HG03457 (cell line): ENCODE measurements around the gene HMGA1.
"Not testable (repeated sequence)": the region's sequence is repeated elsewhere in the genome, so short reads cannot be mapped to it uniquely, and the experiment has no call there.

Source experiments
- ATAC-seq: cut with Tn5 transposase; IDR thresholded peaks from one replicate; pipeline ENCODE4 v1.9.1; 2021; ENCODE audit warnings: moderate number of reproducible peaks; ENCODE audit not compliant: unreplicated experiment

Gene HMGA1

DNA sequence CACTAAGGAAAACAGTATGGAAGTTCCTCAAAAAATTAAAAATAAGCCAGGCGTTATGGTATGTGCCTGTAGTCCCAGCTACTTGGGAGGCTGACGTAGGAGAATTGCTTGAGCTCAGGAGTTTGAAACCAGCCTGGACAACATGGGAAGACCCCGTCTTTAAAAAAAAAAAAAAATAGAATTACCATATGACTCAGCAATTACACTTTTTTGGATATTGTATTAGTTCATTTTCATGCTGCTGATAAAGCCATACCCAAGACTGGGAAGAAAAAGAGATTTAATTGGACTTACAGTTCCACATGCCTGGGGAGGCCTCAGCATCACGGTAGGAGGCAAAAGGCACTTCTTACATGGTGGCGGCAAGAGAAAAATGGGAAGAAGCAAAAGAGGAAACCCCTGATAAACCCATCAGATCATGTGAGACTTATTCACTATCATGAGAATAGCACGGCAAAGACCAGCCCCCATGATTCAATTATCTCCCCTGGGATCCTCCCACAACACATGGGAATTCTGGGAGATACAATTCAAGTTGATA lies 22.9 kb downstream of the HMGA1 start:
- ATAC-seq: no peak

DNA sequence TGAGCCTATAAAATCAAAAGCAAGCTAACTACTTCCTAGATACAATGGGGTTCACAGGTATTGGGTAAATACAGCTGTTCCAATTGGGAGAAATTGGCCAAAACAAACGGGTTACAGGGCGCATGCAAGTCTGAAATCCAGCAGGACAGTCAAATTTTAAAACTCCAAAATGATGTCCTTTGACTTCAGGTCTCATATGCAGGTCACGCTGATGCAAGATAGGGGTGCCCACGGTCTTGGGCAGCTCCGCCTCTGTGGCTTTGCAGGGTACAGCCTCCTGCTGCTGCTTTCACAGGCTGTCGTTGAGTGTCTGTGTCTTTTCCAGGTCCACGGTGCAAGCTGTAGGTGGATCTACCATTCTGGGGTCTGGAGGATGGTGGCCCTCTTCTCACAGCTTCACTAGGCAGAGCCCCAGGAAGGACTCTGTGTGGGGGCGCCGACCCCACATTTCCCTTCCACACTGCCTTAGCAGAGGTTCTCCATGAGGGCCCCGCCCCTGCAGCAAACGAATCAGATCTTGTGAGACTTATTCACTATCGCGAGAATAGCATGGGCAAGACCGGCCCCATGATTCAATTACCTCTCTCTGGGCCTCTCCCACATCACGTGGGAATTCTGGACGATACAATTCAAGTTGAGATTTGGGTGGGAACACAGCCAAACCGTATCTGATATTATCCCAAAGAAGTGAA lies 24.0 kb downstream of the HMGA1 start:
- ATAC-seq: no peak

DNA sequence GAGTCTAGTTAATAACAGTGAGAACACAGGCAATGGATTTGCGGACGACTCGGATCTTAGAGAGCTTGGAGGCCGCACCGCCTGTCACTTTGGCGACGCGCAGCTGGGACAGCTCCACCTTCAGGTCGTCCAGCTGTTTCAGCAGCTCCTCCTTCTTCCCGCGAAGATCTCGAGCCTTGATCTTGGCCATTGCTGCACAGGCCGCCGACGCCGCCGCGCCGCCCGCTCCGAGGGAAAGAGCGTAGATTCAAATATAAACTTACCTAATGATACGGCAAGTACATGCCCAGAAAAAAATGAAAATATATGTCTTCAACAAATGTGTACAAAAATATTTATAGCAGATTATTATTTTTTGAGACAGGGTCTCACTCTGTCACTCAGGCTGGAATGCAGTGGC lies 26.8 kb downstream of the HMGA1 start:
- not testable (repeated sequence) for ATAC-seq

DNA sequence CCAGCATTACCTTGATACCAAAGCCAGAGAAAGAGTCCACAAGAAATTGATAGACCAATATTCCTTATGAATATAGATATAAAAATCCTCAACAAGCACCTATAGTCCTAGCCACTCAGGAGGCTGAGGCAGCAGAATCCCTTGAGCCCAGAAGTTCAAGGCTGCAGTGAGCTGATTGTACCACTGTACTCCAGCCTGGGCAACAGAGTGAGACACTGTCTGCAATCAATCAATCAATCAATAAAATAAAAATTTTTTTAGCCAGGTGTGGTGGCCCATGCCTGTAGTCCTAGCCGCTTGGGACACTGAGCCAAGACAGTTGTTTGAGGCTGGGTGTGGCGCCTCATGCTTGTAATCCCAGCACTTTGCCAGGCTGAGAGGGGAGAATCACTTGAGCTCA lies 31.1 kb downstream of the HMGA1 start:
- no peak for ATAC-seq

DNA sequence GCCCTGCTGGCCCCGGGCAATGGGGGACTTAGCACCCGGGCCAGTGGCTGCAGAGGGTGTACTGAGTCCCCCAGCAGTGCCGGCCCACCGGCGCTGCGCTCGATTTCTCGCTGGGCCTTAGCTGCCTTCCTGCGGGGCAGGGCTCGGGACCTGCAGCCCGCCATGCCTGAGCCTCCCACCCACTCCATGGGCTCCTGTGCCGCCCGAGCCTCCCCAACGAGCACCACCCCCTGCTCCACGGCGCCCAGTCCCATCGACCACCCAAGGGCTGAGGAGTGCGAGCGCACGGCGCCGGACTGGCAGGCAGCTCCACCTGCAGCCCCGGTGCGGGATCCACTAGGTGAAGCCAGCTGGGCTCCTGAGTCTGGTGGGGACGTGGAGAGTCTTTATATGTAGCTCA lies 32.5 kb downstream of the HMGA1 start:
- ATAC-seq: not testable (repeated sequence)

DNA sequence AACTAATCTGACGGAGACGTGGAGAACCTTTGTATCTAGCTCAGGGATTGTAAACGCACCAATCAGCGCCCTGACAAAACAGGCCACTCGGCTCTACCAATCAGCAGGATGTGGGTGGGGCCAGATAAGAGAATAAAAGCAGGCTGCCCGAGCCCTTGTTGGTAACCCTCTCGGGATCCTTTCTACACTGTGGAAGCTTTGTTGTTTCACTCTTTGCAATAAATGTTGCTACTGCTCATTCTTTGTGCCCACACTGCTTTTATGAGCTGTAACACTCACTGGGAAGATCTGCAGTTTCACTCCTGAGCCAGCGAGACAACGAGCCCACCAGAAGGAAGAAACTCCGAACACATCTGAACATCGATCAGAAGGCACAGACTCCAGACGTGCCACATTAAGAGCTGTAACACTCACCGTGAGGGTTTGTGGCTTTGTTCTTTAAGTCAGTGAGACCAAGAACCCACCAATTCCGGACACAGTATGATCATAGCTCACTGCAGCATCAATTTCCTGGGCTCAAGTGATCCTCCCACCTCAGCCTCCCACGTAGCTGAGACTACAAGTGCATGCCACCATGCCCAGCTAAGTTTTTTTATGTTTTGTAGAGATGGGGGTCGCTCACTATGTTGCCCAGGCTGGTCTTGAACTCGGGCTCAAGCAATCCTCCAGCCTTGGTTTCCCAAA lies 33.1 kb downstream of the HMGA1 start:
- ATAC-seq: not testable (repeated sequence)

DNA sequence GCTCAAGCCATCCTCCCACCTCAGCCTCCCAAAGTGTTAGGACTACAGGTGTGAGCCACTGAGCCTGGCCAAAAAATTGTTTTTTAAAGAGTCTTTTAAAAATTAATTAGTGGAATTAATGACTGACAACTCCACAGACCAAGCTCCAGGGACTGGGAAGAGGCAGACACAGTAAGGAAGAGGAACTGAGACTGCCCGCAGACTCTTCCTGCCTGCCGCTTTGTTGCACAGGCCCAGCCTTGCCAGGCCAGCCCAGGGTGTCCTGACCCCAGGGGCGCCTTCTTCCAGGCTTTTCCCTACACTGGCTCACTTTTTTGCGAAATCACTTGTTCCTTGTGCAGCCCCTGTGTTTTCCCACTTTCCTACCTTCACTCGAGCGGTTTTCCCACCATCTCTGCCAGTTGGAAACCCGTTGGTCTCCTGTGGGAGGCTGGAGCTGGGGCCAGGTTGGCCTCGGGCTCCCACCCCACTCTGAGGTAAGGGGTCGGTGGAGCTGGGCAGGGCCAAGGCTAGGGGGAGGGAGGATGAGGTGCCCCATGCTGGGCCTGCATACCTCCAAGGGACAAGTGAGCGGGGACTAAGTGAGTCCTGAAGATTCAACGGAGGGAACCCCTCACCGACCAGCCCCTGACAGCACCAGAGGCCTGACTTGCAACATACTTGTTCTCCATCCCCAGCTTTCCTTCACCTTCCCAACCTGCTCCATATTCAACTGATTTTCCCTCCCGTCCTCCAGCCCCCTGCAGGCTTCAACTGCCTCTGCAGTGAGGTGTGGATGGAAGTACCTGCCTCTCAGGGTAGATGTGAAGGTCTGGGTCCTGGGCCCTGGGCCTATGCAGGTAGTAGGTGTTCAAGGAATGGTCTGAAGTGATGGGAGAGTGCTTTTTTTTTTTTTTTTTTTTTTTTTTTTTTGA lies 35.6 kb downstream of the HMGA1 start:
- ATAC-seq: no peak

DNA sequence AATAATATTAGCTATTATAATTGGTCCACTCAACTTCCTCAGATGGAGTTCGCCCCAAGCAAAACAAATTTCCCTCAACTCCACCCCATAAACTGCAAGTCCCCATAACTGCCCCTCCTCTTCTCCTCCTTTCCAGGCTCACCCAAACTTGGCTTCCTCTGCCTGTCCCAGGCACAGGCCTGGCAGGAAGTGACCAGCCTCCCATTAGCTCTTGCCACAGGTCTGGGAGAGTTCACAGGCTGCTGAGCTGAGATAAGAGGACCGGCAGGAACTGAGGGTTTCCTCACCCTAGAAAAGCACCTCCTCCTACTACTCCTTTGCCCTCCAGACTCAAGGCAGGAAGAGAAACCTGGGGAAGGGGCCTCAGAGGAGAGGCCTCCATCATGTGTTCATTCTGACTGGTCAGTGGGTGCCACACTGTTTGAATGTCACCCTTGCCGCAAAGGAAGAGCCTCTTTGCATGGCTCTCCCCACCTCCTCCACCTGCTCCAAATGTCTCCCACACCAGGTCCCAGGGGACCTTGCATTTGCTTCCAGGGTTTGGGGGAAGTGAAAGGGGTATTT lies 36.7 kb downstream of the HMGA1 start:
- ATAC-seq: no peak

DNA sequence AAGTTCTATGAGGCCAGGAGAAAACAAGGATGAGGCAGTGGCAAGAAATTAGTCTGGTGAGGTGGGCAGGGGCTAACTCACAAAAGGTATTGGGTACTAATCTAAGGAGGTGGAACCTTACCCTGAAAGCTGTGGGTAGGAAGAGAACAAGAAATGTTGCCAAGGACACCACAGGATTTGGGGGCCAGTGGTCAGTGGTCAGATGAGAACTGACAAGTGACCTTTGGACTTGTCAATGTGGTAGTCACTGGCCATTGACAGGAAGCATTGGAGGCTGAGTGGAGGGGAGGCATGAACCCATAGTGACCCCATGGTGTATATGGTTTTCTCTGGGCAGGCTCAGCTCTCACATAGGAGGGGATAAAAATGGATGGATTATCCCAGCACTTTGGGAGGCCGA lies 37.5 kb downstream of the HMGA1 start:
- no peak for ATAC-seq

DNA sequence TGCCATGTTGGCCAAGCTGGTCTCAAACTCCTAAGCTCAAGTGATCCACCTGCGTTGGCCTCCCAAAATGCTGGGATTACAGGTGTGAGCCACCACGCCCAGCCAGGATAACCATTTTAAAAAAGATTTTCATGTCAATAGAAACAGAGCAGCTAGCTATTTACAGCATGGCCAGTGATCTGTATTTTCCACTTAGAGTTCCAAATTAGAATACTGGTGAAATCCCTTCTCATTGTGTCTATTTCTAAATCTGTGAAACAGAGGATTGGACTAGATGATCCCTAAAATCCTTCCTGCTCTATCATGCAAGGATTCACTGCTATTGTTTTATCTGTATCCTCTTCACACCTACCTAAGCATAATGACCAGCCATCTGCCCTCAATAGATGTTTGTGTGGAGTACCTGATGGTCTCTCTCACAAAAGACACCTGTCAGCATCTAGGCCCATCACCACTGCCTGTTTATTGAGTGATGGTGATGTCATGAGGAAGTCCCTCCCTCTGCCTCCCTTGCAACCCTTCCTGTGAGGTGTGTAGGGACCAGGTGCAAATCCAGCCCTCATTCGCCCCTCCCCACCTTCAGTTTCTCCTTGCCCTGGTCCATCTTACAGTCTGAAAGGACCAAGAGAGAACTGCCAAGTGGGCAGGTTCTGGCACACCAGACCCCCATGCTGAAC lies 38.6 kb downstream of the HMGA1 start:
- no peak for ATAC-seq

DNA sequence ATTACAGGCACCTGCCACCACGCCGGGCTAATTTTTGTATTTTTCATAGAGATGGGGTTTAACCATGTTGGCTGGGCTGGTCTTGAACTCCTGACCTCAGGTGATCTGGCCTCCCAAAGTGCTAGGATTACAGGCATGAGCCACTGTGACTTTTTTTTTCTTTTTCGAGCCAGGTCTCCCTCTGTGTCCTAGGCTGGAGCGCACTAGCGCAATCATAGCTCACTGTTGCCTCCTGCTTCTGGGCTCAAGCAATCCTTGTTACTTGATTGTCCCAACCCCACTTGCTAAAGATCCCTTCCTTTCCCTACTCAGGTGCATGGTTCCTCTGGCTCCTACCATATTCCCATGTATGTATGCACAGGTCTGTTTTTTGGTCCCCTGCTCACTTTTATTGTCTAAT lies 39.5 kb downstream of the HMGA1 start:
- ATAC-seq: no peak

DNA sequence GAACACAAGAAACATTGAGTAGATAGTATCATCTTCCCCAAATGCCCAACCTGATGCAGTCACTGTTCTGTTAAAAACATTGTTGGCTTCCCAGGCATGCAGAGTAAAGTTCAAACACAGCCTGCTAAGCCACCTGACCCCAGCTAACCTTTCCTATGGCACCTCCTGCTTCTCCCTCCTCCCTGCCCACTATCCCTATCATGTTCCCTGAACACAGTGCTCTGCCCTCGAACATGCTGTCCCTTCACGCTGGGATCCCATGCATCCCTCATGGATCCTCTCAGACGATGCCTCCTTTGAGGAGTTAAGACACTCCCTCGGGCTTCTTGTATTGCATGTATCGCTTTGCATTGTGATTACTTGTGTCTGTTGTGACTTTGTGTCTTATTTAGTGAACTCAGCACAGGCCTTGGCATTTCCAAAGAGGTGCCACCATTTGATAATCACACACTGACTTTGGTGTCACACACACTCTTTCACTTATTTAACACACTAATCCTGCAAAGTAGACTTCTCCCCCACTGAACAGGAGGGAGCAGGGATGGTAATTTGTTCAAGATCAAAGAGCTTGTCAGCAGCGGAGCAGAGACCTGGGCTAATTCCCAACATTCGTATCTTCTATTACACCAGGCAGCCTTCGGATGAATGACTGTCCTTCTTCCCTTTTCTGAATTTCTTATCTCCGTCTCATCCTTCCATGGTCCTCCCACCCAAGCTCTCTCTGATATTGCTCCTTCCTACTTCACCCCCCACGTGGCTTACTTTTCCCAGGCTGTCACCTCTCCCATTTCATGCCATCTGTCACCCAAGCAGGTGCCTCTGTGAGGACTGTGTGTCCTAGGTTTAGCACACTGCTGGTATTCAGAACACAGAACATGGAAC lies 40.4 kb downstream of the HMGA1 start:
- ATAC-seq: no peak

DNA sequence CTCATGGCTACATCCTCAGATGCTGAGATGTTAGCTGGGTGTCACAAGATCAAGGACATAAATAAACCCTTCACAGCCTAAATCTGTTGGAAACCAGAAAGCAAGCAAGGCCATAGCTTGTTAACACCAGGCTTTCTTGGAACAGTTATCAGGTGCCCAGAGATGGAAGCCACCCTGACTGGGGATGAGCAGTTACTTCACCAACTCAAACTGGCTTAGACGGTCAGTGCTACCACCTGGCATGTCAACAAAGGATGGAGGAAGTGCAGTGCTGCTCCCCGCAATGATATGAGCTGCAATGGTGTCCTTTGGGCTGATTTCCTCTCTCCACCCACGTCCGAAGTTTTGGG lies 41.1 kb downstream of the HMGA1 start:
- no peak for ATAC-seq

DNA sequence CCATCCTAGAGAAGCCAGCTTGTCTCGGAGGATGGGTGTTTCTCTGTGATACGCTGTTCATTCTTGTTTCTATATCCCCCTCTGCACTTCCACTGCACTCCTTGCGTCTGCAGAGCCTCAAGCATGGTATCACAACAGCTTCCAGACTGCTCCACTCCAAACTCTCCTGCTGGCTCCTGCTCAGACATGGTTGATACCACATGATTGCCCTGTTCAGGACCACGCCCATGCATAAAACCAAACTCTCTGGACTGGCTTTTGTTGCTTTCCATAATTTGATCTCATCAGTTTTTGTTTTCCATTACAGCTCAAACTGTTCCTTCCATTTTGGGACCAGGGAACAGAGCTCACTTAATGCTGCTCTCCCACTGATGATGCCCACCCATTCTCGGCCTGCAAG lies 42.2 kb downstream of the HMGA1 start:
- ATAC-seq: no peak

DNA sequence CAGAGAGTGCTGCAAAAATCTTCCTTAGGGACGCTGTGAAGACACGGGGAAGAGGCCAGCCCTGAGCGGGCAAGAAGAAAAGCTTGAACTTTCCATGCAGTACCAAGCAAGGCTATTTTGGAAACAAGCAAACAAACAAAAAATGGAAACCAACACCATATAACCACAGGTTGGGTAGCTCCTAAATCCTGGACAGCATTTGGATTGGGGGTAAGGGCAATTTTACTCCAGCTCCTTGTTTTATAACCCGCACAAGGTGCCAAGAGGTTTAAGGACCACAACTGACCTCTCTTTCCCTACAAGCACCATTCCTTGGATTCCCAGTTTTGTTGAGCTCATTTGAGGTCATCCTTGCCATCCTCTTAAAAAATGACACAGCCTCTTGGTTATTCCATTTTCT lies 43.5 kb downstream of the HMGA1 start:
- ATAC-seq: no peak

DNA sequence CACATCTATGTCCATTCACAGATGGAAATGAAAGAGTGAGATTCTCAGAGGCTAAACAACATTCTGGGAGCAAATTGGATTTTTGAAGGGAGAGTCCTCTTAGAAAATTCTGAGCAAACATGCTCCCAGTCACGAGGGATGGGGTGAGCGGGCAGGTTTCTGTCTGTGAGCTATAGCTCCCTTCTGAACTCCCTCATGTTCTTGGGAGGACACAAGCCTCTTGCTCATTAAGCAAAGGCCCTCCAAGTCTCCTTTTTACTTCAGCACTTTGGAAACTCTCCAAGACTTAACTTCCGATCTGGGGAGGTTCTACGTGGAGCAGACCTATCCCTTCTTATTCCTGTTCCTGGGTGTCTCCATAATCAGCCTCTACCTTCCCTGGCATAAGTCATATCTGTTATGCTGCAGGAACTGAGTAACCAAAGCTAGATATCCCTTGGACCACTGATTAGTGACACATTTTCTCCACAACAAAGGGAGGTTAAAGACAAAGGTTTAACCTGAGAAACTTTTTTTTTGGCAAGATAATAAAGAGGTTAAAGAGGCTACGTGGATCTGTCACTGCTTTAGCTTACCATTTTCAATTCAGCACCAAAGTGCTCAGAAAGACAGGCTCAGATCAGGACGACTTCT lies 45.1 kb downstream of the HMGA1 start:
- no peak for ATAC-seq

DNA sequence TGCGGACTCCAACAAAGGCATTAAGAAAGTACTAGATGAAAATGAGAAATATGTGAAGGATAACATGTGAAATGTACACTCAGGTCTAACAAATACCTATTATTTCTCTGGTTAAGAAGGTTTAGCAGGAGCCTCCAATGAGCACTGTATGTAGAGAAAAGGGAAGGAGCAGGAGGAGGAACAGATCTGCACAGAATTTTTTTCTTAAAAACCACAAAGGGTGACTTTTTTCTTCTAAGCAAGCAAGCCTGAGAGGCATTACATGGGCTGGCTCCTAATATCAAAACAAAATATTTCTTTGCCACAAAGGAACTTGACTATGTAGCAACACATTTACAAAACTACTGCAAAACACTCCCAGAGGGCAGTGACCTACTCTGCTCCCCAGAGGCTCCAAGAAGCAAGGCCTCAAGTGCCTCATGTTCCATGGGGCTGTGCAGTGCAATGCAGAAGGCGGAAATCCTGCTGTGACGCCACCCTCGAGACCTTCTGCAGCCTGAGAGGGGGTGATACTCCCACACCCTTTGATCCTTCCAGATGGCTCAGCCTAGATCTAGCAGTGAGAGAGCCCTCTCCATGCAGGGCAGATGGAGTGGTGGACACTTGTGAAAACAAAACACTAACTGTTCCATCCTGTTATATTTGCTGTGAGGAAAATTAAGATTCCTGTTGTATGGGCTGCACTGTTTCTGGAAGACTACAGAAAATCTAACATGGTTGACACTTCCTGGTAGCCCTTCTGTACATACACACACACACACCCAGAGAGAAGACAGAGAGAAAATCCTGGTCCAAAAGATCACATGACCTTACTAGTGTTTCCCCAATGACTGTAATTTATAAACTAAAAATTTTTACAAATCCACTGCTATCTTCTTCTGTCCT lies 48.1 kb downstream of the HMGA1 start:
- ATAC-seq: no peak

DNA sequence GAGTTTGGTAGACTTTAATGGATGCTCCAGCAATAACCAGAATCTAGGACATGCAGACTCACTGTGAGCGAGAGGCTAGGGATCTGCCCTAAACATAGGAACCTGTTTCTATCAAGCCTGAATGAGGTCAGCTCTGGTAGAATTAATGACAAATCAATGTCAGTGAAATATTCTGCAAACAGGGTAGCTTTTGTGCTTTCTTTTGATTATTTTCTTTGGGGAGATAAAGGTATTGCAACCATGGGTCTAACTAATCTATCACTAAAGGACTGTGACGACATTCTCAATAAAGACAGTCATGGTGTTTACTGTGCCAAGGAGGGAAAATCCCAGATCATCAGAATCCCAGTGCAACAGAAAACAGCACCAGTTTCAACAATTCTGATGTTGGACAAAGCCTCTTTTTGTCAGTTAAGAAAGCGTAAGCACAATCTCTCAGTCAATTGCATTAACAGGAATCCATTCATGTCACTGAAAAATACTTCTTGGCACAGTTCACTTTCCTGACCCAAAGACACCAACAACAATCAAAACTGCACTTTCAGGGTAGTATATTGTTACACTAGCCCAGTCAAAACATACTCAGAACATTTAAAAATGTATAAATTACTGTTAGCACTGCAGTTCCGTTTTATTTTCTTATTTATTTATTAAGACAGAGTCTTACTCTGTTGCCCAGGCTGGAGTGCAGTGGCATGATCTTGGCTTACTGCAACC lies 48.9 kb downstream of the HMGA1 start:
- no peak for ATAC-seq
